Stimulated activated naive CD8-positive, alpha-beta T cell treated with anti-CD3 and anti-CD28 coated beads, Interleukin-15, amount 100 ng/mL, for 72 hours (primary cell): ENCODE measurements around the gene GABRA4.

Experiments
- ATAC-seq: fragments of 150-1000 bp; cut with Tn5 transposase; 2 replicates; pipeline ENCODE4 v1.10.0; 2021; ENCODE audit warnings: mild to moderate bottlenecking, moderate library complexity
- DNase-seq, 2 donors: peaks; one replicate each; pipeline ENCODE4 v3.0.0; 2021 to 2022
- H3K27ac Mint-ChIP-seq, 2 donors: one replicate each; pipeline ENCODE4 v1.8.0; 2022; ENCODE audit warnings: mild to moderate bottlenecking in 2 of 2, mixed read lengths in 2 of 2, moderate library complexity in 2 of 2
- H3K27me3 Mint-ChIP-seq: one replicate; pipeline ENCODE4 v1.8.0; 2022; ENCODE audit warnings: mixed read lengths
- H3K4me1 Mint-ChIP-seq: one replicate; pipeline ENCODE4 v1.8.0; 2022; ENCODE audit warnings: mild to moderate bottlenecking, mixed read lengths
- H3K4me3 Mint-ChIP-seq, 2 donors: one replicate each; pipeline ENCODE4 v1.8.0; 2022; ENCODE audit warnings: mild to moderate bottlenecking in 2 of 2, mixed read lengths in 2 of 2, moderate library complexity in 1 of 2
- H3K9me3 Mint-ChIP-seq, 2 donors: one replicate each; pipeline ENCODE4 v1.8.0; 2022; ENCODE audit warnings: mixed read lengths in 2 of 2

Gene GABRA4

DNA sequence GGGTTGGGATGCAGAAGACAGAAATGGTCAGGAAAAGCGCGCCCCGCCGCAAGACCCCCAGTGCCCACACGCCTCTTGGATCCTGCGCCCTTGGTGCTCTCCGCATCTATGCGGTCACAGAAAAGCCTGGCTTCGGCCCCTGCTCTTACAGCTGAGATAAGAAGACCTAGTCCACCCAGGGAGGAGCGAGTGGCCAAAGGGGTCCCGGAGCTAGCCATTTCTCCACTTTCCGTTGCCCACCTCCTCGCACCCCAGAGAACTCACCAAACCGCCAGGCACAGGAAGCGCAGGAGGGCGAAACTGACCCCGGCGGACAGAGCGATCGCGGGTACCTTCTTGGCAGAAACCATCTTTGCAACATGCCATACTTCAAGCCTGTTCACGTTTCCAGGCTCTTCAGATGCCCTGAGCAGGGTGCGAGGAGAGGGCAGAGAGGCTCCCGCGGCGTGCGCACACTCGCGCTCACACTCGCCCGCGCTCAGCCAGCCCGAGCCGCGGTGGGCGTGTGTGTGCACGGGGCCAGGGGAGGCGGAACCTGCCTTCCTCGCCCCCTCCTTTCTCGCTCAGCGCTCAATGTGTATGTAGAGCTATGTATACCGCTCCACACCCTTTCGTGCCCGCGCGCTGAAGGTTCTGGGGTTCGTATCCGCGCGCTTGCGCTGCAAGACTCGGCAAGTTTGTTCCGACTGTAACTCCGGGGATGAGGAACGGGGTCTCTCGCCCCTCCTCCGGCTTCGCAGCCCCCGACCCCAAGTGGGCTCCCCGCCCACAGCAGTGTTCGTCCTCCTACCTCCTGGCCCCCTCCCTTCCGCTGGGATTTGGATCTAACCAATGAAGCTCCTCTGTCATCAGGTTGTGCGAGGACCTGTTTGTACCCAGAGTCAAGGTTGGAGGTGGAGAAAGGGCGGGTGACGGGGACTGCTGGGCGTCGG lies at the start of gene GABRA4:
Gene GABRA4 (minus strand): TSS at position 507 of the 932 bp plus-strand sequence. CDS start 157 bp downstream, at position 350.
- peaks cover 44% of the 10 kb centered on the region for H3K27me3 Mint-ChIP-seq
- H3K4me3 Mint-ChIP-seq: peak within 1 kb of the TSS; percentile 56 to 69
- H3K9me3 Mint-ChIP-seq: no peaks in the 10 kb centered on the region
- peaks cover 22% of the 10 kb centered on the region for H3K4me1 Mint-ChIP-seq
- peak within 1 kb of the TSS in 1 of 2 donors; percentile 66 for H3K27ac Mint-ChIP-seq
- DNase-seq (no peak), ATAC-seq (peak; percentile 65)

DNA sequence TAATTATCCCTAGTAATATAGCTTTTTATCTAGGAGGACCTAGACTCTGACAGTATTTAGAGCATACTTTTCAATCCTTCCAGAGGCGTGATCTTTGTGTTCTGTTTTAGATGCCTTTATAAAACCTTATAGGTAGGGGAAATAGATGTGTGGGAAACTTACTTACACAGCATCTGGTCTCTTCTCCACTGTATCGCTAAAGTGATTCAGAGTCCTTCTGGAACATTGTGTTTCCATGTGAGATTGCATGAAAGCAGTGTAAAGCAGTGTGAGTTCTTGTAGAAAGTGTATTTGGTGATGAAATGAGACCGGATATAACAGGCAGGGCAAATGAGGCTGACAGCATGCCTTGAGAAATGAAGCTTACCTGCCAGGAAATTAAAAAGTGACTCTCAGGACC lies 47.4 kb upstream of the GABRA4 start:
- Mint-ChIP-seq H3K4me3 (no peak overlapping the region), H3K9me3 (no peaks in the 10 kb centered on the region), H3K27ac (no peak overlapping the region), H3K4me1 (no peaks in the 10 kb centered on the region), H3K27me3 (peaks cover under 1% of the 10 kb centered on the region)
- ATAC-seq: no peak
- no peak for DNase-seq

DNA sequence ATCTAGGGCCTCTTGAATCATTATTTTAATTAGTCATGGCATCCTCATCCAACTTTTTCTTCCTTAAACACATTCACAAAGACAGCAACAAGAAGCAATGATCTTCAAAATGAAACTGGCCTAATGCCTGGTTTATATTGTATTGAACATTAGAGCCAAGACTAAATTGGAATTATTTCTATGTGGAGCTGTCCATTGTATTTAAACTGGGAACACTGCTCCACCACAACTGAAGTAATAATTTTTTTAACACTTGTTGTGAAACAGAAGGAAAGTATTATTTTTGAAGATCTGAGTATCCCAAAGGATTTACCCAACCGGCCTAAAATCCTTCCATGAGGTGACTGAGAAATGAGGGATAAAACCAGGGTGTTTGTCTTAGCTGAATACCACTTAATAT lies 44.9 kb upstream of the GABRA4 start:
- Mint-ChIP-seq H3K9me3 (no peaks in the 10 kb centered on the region), H3K4me3 (no peak overlapping the region), H3K27ac (no peak overlapping the region), H3K4me1 (no peaks in the 10 kb centered on the region), H3K27me3 (peaks cover 8% of the 10 kb centered on the region)
- ATAC-seq: no peak
- DNase-seq: no peak

DNA sequence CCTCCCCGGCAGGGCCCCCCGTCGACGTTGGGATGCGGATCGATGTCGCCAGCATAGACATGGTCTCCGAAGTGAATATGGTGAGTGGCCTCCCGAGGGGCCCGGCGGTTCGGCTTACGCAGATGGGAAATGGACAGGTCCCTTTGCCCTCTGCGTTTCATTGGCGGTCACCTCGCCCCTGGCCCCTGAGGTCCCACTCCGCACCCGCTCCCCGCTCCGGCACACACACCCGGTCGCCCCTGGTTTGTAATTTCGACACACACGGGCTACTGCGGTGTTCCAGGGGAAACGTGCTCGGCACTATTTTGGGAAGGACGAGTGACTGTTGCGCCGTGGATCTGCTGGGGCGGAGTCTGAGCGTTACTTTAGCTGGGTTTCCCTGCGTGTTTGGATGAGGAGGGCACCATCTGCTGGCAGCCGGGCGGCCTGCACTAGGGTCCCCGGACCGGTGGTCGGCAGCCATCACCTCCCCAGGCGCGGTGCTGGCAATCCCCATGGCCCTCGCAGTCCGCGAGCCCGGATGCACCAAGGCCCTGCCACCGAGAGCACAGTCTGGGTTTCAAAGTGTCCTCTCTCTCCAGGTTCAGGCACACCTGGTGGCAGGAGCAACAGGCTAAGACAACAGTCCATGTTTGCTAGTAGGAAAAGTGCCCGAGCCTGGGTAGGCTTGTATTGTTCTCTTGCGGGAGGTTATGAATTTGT lies 39.2 kb upstream of the GABRA4 start:
- Mint-ChIP-seq H3K4me3 (peak overlapping the region; percentile 55 to 76), H3K4me1 (peaks cover 24% of the 10 kb centered on the region), H3K9me3 (no peaks in the 10 kb centered on the region), H3K27me3 (peaks cover 46% of the 10 kb centered on the region), H3K27ac (no peak overlapping the region)
- peak; percentile 57 to 67 for DNase-seq
- peak; percentile 92 for ATAC-seq

DNA sequence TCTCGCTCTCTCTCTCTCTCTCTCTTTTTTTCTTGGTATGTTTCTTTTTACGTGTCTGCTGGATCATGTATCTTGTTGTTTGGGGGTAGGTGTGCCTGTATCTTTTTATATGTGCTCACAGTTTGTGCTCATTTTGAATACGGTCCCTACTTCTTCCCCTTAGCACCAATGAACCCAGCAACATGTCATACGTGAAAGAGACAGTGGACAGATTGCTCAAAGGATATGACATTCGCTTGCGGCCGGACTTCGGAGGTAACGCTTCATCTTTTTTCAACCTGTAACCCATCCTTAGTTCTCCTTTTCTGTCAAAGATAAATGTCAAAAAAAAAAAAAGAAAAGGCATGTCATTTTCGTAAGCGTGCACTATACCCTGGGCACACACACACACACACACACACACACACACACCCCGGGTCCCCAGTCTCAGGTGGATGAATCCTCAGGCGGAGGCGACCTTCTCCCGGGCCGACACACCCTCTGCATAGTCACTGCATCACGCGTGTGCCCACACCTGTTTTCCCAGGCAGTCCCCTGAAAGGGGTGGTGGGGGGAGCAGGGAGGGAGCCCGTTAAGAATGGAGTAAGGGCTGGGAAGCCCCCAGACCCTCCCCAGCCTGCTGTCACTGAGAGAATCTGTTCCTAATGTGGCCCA lies 38.5 kb upstream of the GABRA4 start:
- Mint-ChIP-seq H3K4me1 (peaks cover 24% of the 10 kb centered on the region), H3K27me3 (peaks cover 46% of the 10 kb centered on the region), H3K4me3 (peak overlapping the region; percentile 55 to 76), H3K27ac (no peak overlapping the region), H3K9me3 (no peaks in the 10 kb centered on the region)
- DNase-seq (no peak), ATAC-seq (peak; percentile 44)

DNA sequence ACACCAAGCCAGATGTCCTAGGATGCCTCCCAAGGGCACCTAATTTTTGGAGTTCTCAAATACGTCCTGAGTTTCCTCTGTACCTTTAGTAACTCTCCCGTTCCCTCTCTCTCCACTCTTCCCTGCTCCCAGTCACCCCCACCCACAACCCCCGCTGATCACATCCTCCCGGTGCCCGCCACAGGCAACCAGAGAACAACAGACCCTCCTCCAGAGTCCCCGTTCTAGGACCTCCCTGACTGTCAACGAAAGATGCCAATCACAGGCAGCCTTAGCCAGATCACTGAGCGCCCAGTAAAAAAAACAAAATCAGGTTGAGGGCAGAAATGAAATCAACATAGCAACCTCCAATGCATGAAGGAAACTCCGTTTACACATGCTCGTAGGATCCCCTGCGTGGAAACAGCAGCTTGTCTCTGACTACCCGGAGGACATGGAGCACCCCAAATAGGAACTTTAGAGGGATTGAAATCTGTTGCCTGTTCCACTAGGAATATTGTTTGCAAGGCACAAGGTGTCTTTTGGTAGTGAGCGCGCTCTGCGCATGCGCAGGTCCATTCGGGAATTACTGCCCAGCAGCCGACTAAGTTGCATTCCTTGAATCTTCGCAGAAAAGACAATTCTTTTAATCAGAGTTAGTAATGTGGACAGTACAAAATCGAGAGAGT lies 37.8 kb upstream of the GABRA4 start, which contains the start of gene GABRB1:
Gene GABRB1 (plus strand): TSS at position 557 of the 668 bp plus-strand sequence.
- Mint-ChIP-seq H3K4me3 (peak within 1 kb of the TSS; percentile 55 to 76), H3K9me3 (no peaks in the 10 kb centered on the region), H3K27me3 (peaks cover 46% of the 10 kb centered on the region), H3K4me1 (peaks cover 24% of the 10 kb centered on the region), H3K27ac (peak within 1 kb of the TSS in 1 of 2 donors; percentile 4)
- ATAC-seq: no peak
- DNase-seq: peak in 1 of 2 donors; percentile 14

DNA sequence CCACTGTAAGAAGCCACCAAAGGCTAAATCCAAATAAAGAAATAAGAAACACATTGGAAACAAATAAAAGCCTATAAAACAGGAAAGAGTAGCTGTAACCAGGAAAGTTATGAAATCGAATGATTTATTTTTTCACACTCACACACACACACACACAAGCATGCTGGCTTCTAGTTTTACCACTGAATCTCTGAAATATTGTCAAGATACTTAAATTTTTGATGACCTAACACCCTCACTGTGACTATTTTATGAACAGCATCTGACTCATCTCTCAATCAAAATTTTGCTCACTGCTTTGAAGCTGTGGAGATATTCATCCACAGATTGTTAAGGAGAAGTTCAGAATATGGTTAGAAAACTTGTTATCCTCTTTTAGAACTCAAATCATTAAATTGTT lies 24.1 kb upstream of the GABRA4 start:
- DNase-seq: no peak
- Mint-ChIP-seq H3K27ac (no peak overlapping the region), H3K9me3 (no peaks in the 10 kb centered on the region), H3K27me3 (no peaks in the 10 kb centered on the region), H3K4me1 (no peaks in the 10 kb centered on the region), H3K4me3 (no peak overlapping the region)
- no peak for ATAC-seq

DNA sequence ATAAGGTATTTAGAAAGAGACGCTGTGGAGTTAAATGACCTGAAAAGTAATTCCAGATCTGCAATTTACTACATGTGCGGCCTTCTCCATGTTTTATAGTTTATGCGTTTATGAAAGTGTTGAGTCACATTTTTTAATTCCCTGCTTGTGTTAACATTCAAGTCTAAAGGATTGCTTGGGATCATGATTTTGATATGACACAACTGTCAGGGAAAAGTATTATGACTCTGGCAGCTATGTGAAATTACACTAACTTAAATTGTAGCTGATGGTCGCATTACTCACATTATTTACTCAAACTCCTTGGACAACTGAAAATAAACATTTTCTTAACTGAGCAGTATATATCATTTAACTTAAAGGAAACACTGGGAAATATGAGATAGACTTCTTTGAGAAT lies 23.7 kb upstream of the GABRA4 start:
- Mint-ChIP-seq H3K27ac (no peak overlapping the region), H3K4me1 (no peaks in the 10 kb centered on the region)

DNA sequence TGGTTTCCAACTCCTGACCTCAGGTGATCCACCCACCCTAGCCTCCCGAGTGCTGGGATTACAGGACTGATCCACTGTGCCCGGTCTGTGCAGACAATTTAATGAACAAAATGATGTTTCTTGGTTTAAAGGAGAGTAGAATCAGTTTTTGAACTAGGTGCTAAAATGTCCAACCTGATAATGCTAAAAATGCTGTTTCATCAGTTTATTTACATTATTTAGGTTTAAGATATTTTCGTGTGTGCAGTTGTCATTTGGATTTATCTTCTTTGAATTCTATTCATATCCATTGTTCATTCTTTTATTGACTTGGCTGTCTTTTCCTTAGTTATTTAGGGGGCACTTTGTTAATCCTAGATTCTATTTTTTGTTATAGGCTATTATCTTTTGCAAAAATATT lies 20.0 kb upstream of the GABRA4 start:
- DNase-seq (no peak), ATAC-seq (no peak)
- Mint-ChIP-seq H3K27ac (no peak overlapping the region), H3K27me3 (no peaks in the 10 kb centered on the region), H3K9me3 (peaks cover 0 to 4% of the 10 kb centered on the region in 2 donors), H3K4me3 (no peak overlapping the region), H3K4me1 (peaks cover 18% of the 10 kb centered on the region)

More for the DNA sequence above, 23.7 kb upstream of the GABRA4 start:
- no peak overlapping the region for H3K4me3 Mint-ChIP-seq
- DNase-seq: no peak
- H3K27me3 Mint-ChIP-seq: no peaks in the 10 kb centered on the region
- no peak for ATAC-seq
- H3K9me3 Mint-ChIP-seq: no peaks in the 10 kb centered on the region

DNA sequence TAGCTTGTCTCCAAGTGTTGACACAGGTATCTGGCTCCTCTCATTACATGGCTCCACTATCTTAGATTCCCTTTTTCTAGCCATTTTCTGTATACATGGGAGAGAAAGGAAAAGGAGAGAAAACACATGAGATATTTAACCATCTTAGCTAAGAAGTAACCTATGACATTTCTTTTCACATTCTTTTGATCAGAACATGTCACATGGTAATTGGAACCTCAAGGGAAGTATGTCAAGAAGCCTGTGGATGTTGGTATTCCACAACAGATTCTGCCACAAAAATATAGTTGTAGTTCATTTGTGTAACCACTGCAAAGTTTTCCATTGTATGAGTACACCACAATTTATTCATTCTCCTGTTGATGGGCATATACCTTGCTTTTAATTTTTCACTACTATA lies 19.3 kb upstream of the GABRA4 start:
- no peak overlapping the region for H3K4me3 Mint-ChIP-seq
- peak overlapping the region in 1 of 2 donors; percentile 40 for H3K27ac Mint-ChIP-seq
- no peaks in the 10 kb centered on the region for H3K27me3 Mint-ChIP-seq
- ATAC-seq: no peak
- no peak for DNase-seq
- H3K9me3 Mint-ChIP-seq: peaks cover 0 to 4% of the 10 kb centered on the region in 2 donors
- H3K4me1 Mint-ChIP-seq: peaks cover 18% of the 10 kb centered on the region

DNA sequence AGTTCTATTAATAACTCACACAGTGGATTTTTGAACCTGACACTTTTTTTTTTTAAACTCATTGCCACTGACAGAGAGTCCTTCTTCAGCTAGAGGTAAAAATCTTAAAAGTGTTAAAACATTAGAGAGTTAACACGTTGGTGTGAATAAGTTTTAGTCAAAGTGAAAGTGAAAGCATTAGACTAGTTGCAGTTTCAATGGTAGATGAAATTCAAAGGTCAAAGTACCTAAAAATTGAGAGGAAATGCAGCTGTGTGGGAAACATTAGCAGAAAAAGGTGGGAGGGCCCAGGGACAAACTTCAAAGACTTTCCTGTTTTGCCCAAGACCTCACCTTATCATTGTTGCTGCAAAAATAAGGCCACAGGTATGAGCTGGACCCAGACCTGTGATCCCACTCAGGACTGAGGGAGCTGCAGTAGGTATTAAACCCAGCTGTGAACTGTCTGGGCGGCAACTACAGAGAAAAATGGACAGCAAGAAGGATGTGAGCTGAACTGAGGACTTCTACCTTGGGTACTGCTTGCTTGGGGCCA lies 17.6 kb upstream of the GABRA4 start:
- peak; percentile 86 for ATAC-seq
- H3K27ac Mint-ChIP-seq: peak overlapping the region in 1 of 2 donors; percentile 80
- peak overlapping the region; percentile 49 for H3K4me3 Mint-ChIP-seq
- no peaks in the 10 kb centered on the region for H3K27me3 Mint-ChIP-seq
- H3K4me1 Mint-ChIP-seq: peaks cover 18% of the 10 kb centered on the region
- peak in 1 of 2 donors; percentile 18 for DNase-seq
- peaks cover 0 to 4% of the 10 kb centered on the region in 2 donors for H3K9me3 Mint-ChIP-seq

DNA sequence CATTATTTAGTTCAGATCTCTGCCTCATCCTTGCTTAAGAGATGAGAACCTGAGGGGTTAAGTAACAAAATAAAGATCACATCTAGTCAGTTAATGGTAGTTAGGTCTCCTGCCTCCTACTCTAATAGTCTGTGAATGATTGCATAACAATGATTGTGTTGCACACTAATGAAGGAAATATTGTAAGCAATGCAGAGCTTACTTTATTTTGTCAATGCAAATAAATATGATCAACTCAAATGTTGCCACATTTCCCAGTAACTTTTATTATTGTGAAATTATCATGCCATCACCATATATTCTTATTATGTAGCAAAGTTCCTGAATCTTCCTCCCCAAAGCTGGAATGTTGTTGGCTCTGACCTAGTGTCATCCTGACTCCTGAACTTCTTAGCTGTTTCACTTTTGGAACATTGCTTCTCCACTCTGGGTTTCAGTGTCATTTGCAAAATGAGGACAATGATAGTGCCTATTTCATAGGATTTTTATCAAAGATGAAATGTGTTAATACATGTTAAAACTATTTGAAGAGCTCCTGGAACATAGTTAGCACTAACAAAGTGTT lies 17.0 kb upstream of the GABRA4 start:
- no peak for DNase-seq
- Mint-ChIP-seq H3K27ac (peak overlapping the region in 1 of 2 donors; percentile 80), H3K27me3 (no peaks in the 10 kb centered on the region), H3K9me3 (peaks cover 0 to 4% of the 10 kb centered on the region in 2 donors), H3K4me1 (peaks cover 18% of the 10 kb centered on the region), H3K4me3 (peak overlapping the region; percentile 49)
- no peak for ATAC-seq

DNA sequence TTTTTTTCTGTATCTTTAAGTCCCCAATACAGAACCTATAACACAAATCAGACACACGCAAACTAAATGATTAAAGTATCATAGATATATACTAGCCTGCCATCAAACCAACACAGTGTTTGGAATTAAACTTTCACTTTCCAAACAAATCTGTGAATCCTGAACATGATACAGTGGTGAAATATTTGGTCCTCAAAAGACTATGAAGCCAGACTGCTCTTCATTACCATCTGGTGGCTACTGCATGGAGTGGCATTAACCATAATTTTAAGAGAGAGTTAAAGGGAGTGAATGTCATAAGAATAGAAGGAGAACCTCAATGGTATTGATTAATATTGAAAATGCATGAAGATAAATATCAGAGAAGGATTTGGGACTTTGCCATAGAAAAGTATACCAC lies 9.2 kb upstream of the GABRA4 start:
- Mint-ChIP-seq H3K27me3 (no peaks in the 10 kb centered on the region), H3K9me3 (no peaks in the 10 kb centered on the region), H3K4me1 (no peaks in the 10 kb centered on the region), H3K27ac (no peak overlapping the region), H3K4me3 (no peak overlapping the region)
- no peak for DNase-seq
- no peak for ATAC-seq

DNA sequence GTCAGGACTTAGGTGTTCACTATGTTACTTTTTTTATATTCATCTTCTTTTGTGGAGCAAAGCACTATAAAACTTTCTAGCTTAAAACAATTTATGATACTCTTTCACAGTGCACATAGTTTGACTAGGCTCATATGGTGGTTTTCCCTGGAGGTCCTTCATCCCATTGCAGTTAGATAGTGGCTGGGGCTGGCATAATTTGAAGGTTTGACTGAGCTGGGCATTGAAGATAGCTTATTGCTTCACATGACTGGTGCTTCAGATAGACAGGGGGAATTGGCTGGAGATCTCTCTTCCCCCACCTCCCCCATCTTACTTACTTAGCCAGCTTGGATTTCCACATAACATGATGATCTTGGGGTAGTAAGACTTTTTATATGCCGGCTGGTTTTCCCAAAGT lies 7.0 kb upstream of the GABRA4 start:
- Mint-ChIP-seq H3K27ac (no peak overlapping the region), H3K4me1 (no peaks in the 10 kb centered on the region), H3K27me3 (no peaks in the 10 kb centered on the region), H3K4me3 (no peak overlapping the region), H3K9me3 (no peaks in the 10 kb centered on the region)
- DNase-seq (no peak), ATAC-seq (no peak)
